Stomach (tissue), 9 donors: ENCODE data around the gene FGF14. TPM values are rescaled to one million over a fixed set of nuclear protein-coding genes. Genes with fewer than 3 reads are reported as not detected.

Experiments used
- DNase-seq, 2 donors: peaks; one replicate each; pipeline versions ENCODE4 v3.0.0 to v3.0.0-alpha.2; 2013 to 2019
- H3K27ac ChIP-seq, 5 donors: fragments of 200-600 bp in 4 of 5; sonication (generic) in 4 of 5; one replicate each; pipeline ENCODE4 v1.5.1; 2013 to 2019; ENCODE audit warnings: mild to moderate bottlenecking in 1 of 5, moderate library complexity in 1 of 5
- H3K27me3 ChIP-seq, 3 donors: fragments of 200-600 bp; sonication (generic); one replicate each; pipeline ENCODE4 v1.5.1; 2017 to 2019; ENCODE audit warnings: mixed run types in 1 of 3
- H3K36me3 ChIP-seq, 4 donors: fragments of 200-600 bp; sonication (generic); 1 replicate in 3 of 4; 2 replicates in 1 of 4; pipeline ENCODE4 v1.5.1; 2016 to 2019
- H3K4me1 ChIP-seq, 4 donors: fragments of 200-600 bp; sonication (generic); one replicate each; pipeline ENCODE4 v1.5.1; 2016 to 2019
- H3K4me3 ChIP-seq, 4 donors: fragments of 200-600 bp; sonication (generic) in 3 of 4; one replicate each; pipeline ENCODE4 v1.5.1; 2016 to 2019; ENCODE audit warnings: mild to moderate bottlenecking in 1 of 4
- H3K9me3 ChIP-seq, 4 donors: fragments of 200-600 bp; sonication (generic); one replicate each; pipeline ENCODE4 v1.5.1; 2016 to 2019
- EP300 ChIP-seq: sonication (generic); formaldehyde crosslinking; IDR thresholded peaks from one replicate; pipeline ENCODE4 v1.6.1; 2017; ENCODE audit warnings: antibody characterized with exemption
- POLR2A ChIP-seq, 4 donors: fragments of 450-650 bp; IDR thresholded peaks; one replicate each; pipeline ENCODE4 v1.6.1; 2016; ENCODE audit warnings: antibody characterized with exemption in 4 of 4, control low read depth in 2 of 4, mild to moderate bottlenecking in 1 of 4, moderate library complexity in 1 of 4
- POLR2AphosphoS5 ChIP-seq, 3 donors: sonication (generic); formaldehyde crosslinking; IDR thresholded peaks; one replicate each; pipeline ENCODE4 v1.6.1; 2016; ENCODE audit warnings: antibody characterized with exemption in 3 of 3
- WGBS, 5 donors: extraction: QIAGEN DNeasy Blood & Tissue Kit in 3 of 5; methylation state at CpG; one replicate each; pipeline versions ENCODE4 v1.1.5 to v1.1.7; 2013 to 2018; 5-methylcytosine and 5-hydroxymethylcytosine counted together
- intact Hi-C: fragments of 100-400 bp; cut with DNase I; formaldehyde crosslinking; loops from one replicate; pipeline ENCODE4 v1.15.1; 2023; ENCODE audit warnings: low total_unique reads
- polyA plus RNA-seq, 3 donors: library from polyadenylated mRNA; stranded (reverse); fragments of 200-250 nt; gene quantifications; one replicate each; pipeline ENCODE4 v1.2.3, GENCODE V29; 2013
- total RNA-seq, 5 donors: library from RNA; depleted of rRNA; stranded (reverse); fragments of >200 nt; gene quantifications; one replicate each; pipeline versions ENCODE4 v1.1.0 to v1.2.3, GENCODE V29; 2014 to 2016
- TF ChIP-seq, protein P1 (sequence below), 7 experiments: fragments of 450-650 bp in 4 of 7; fragments of 200-600 bp in 3 of 7; sonication (generic) in 3 of 7; IDR thresholded peaks; one replicate each; pipeline ENCODE4 v1.5.1; 2016 to 2019; ENCODE audit warnings: antibody characterized with exemption in 7 of 7, control low read depth in 2 of 7, mild to moderate bottlenecking in 1 of 7
- donor health status: healthy with polysubstance abuse.
- donor health status: Bipolar disorder and iron deficiency.
- donor health status: healthy.

The FGF14 gene
- total and polyA plus RNA-seq, 8 donors: 0.08 to 6.6 (median 0.54) TPM

DNA sequence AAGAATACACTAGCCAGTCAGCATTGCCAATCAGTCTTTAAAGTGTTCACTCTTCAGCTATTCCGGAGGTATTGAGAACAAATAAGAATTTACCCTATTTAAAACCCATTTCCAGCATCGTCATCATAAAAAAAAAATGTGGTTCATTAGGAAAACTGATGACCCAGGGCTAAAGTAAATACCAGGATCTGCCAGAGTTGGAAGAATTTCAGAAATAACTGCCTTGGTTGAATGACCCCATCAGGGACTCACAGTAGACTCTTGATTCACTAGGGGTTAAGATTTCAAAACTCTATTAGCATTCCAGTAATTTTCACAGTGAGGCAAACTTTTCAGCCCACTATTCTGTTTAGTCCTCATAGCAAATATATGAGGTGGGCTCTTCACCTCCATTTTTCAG is 572.4 kb downstream of the FGF14 start:
- no peaks in the 10 kb centered on the region for H3K4me1 ChIP-seq
- 49 to 71% (median 66%) methylated on average over 2 of the region's 2 CpGs for WGBS, 5 donors

GRCh38 chr13:101828119-101828518 is 573.7 kb downstream of the FGF14 start:
- H3K27me3 ChIP-seq: no peaks in the 10 kb centered on the region
- TF ChIP-seq EP300: no peak
- no peak for TF ChIP-seq POLR2AphosphoS5 (IDR thresholded peaks at IDR 0.05)
- TF ChIP-seq, protein P1, sequence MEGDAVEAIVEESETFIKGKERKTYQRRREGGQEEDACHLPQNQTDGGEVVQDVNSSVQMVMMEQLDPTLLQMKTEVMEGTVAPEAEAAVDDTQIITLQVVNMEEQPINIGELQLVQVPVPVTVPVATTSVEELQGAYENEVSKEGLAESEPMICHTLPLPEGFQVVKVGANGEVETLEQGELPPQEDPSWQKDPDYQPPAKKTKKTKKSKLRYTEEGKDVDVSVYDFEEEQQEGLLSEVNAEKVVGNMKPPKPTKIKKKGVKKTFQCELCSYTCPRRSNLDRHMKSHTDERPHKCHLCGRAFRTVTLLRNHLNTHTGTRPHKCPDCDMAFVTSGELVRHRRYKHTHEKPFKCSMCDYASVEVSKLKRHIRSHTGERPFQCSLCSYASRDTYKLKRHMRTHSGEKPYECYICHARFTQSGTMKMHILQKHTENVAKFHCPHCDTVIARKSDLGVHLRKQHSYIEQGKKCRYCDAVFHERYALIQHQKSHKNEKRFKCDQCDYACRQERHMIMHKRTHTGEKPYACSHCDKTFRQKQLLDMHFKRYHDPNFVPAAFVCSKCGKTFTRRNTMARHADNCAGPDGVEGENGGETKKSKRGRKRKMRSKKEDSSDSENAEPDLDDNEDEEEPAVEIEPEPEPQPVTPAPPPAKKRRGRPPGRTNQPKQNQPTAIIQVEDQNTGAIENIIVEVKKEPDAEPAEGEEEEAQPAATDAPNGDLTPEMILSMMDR (IDR thresholded peaks at IDR 0.05): no peak
- TF ChIP-seq POLR2A (IDR thresholded peaks at IDR 0.05): no peak
- 61 to 73% (median 63%) methylated on average over 4 of the region's 4 CpGs for WGBS, 5 donors
- H3K27ac ChIP-seq: no peak overlapping the region
- H3K4me3 ChIP-seq: no peak overlapping the region
- peaks cover 0 to 7% (median 4%) of the 10 kb centered on the region in 4 donors for H3K9me3 ChIP-seq
- intact Hi-C loops: no loop called here
- H3K4me1 ChIP-seq: no peaks in the 10 kb centered on the region
- H3K36me3 ChIP-seq: no peaks in the 10 kb centered on the region
- DNase-seq: no peak

More for the DNA sequence above, 572.4 kb downstream of the FGF14 start:
- H3K36me3 ChIP-seq: no peaks in the 10 kb centered on the region
- H3K9me3 ChIP-seq: peaks cover 0 to 7% (median 4%) of the 10 kb centered on the region in 4 donors
- intact Hi-C loops: no loop called here
- H3K4me3 ChIP-seq: no peak overlapping the region
- H3K27ac ChIP-seq: no peak overlapping the region
- TF ChIP-seq POLR2AphosphoS5 (IDR thresholded peaks at IDR 0.05) (no peak), POLR2A (IDR thresholded peaks at IDR 0.05) (no peak), EP300 (no peak)
- TF ChIP-seq, protein P1 (IDR thresholded peaks at IDR 0.05): no peak
- DNase-seq: no peak
- no peaks in the 10 kb centered on the region for H3K27me3 ChIP-seq

- no peak overlapping the region for H3K4me3 ChIP-seq
- no peaks in the 10 kb centered on the region for H3K36me3 ChIP-seq
- 75 to 85% (median 80%) methylated on average over 3 of the region's 3 CpGs for WGBS, 5 donors
- DNase-seq: no peak
- no peaks in the 10 kb centered on the region for H3K4me1 ChIP-seq
- intact Hi-C loops: no loop called here
- H3K27ac ChIP-seq: no peak overlapping the region
- no peak for TF ChIP-seq POLR2A (IDR thresholded peaks at IDR 0.05)
- TF ChIP-seq, protein P1 (IDR thresholded peaks at IDR 0.05): no peak
- no peak for TF ChIP-seq EP300
- TF ChIP-seq POLR2AphosphoS5 (IDR thresholded peaks at IDR 0.05): no peak
- H3K9me3 ChIP-seq: no peaks in the 10 kb centered on the region
- H3K27me3 ChIP-seq: no peaks in the 10 kb centered on the region
Measured at GRCh38 chr13:101817898-101818297, 584.0 kb downstream of the FGF14 start.

GRCh38 chr13:101811881-101812280 is 590.0 kb downstream of the FGF14 start:
- intact Hi-C loops: no loop called here
- no peak for TF ChIP-seq POLR2AphosphoS5 (IDR thresholded peaks at IDR 0.05)
- TF ChIP-seq EP300: no peak
- no peak for TF ChIP-seq POLR2A (IDR thresholded peaks at IDR 0.05)
- TF ChIP-seq, protein P1 (IDR thresholded peaks at IDR 0.05): no peak
- Histone ChIP-seq H3K27ac (no peak overlapping the region), H3K9me3 (no peaks in the 10 kb centered on the region), H3K36me3 (no peaks in the 10 kb centered on the region), H3K27me3 (no peaks in the 10 kb centered on the region), H3K4me1 (no peaks in the 10 kb centered on the region), H3K4me3 (no peak overlapping the region)
- DNase-seq: no peak
- WGBS, 5 donors: 51 to 75% (median 58%) methylated on average over 1 of the region's 1 CpG
